ENCODE data around the gene DNAH6. TPM values are rescaled to one million over a fixed set of nuclear protein-coding genes. Genes with fewer than 3 reads are reported as not detected.

Gene DNAH6
- total RNA-seq, 1 experiment from 2014 or later: not detected

DNA sequence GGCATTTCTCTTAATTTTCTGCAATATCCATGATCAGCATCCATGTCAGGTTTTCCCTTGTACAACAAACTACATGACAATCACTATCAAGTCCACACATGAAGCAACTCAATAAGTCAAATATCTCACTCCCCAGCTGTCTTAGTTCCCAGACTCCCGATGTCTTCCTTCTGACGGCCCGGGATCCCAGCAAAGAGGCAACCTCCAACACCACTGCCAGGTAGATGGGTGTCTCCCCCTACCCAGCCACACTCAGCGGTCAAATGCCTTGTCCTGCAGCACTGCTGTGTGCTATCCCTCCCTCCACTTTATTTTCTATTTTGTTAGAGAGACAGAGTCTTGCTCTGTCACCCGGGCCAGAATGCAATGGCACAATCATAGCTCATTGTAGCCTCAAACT lies 341.3 kb downstream of the DNAH6 start:
- Histone ChIP-seq H3K27ac (ENCODE audit: low read length) (no peak overlapping the region), H3K9me2 (replicated peaks; ENCODE audit: low read length) (no peaks in the 10 kb centered on the region), H3K4me2 (ENCODE audit: low read length) (no peak overlapping the region), H3K27me3 (ENCODE audit: low read length) (no peaks in the 10 kb centered on the region), H3K9me3 (ENCODE audit: low read length) (no peaks in the 10 kb centered on the region), H3K9ac (ENCODE audit: low read length) (no peak overlapping the region), H4K20me1 (ENCODE audit: low read length) (no peaks in the 10 kb centered on the region), H3K79me2 (ENCODE audit: low read length) (no peaks in the 10 kb centered on the region), H2AFZ (ENCODE audit: low read length) (no peak overlapping the region), H3K4me1 (ENCODE audit: insufficient read depth, low read length) (no peaks in the 10 kb centered on the region), H3F3A (ENCODE audit: low read length, unreplicated experiment) (no peaks in the 10 kb centered on the region), H3K36me3 (ENCODE audit: low read depth, low read length) (no peaks in the 10 kb centered on the region), H3K4me3 (ENCODE audit: low read length) (no peak overlapping the region)
- intact Hi-C loops (cut with micrococcal nuclease): no loop called here
- DNase-seq: no peak
- BruUV-seq (replicated peaks): no TSS peak
- ATAC-seq: no peak
- POLR2A ChIA-PET (ENCODE audit: unreplicated experiment): no interaction called here
- CTCF ChIA-PET: no interaction called here
- TF ChIP-seq, protein P1, sequence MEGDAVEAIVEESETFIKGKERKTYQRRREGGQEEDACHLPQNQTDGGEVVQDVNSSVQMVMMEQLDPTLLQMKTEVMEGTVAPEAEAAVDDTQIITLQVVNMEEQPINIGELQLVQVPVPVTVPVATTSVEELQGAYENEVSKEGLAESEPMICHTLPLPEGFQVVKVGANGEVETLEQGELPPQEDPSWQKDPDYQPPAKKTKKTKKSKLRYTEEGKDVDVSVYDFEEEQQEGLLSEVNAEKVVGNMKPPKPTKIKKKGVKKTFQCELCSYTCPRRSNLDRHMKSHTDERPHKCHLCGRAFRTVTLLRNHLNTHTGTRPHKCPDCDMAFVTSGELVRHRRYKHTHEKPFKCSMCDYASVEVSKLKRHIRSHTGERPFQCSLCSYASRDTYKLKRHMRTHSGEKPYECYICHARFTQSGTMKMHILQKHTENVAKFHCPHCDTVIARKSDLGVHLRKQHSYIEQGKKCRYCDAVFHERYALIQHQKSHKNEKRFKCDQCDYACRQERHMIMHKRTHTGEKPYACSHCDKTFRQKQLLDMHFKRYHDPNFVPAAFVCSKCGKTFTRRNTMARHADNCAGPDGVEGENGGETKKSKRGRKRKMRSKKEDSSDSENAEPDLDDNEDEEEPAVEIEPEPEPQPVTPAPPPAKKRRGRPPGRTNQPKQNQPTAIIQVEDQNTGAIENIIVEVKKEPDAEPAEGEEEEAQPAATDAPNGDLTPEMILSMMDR (conservative IDR thresholded peaks at IDR 0.05; ENCODE audit: low read depth, low read length): no peak
- TF ChIP-seq EZH2 (IDR thresholded peaks at IDR 0.05; ENCODE audit: low read length, unreplicated experiment) (no peak), EZH2phosphoT487 (IDR thresholded peaks at IDR 0.05; ENCODE audit: borderline replicate concordance, low read length) (no peak)

DNA sequence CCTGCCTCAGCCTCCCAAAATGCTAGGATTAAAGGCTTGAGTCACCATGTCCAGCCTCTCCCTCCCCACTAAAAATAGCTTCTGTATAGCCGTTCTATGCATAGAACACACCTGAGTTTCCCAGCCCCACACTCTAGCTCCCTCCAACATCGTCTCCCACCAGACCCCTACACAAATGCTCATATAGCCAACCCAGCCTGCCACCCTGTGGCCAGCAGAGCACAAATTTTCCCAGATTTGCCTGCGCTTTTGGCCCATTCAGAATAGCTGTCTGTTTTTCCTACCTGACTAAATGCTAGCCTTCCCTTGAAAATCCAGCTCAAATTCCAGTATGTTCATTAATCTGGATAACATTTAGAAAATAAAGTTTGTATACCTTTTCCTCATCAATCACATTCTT lies 341.8 kb downstream of the DNAH6 start:
- no TSS peak for BruUV-seq (replicated peaks)
- no peaks in the 10 kb centered on the region for H3K27me3 ChIP-seq (ENCODE audit: low read length)
- no peaks in the 10 kb centered on the region for H3K9me2 ChIP-seq (replicated peaks; ENCODE audit: low read length)
- ATAC-seq (no peak), DNase-seq (no peak)
- H3F3A ChIP-seq (ENCODE audit: low read length, unreplicated experiment): no peaks in the 10 kb centered on the region
- H4K20me1 ChIP-seq (ENCODE audit: low read length): no peaks in the 10 kb centered on the region
- no peak overlapping the region for H3K4me2 ChIP-seq (ENCODE audit: low read length)
- intact Hi-C loops (cut with micrococcal nuclease): no loop called here
- TF ChIP-seq EZH2phosphoT487 (IDR thresholded peaks at IDR 0.05; ENCODE audit: borderline replicate concordance, low read length) (no peak), EZH2 (IDR thresholded peaks at IDR 0.05; ENCODE audit: low read length, unreplicated experiment) (no peak)
- TF ChIP-seq, protein P1 (conservative IDR thresholded peaks at IDR 0.05; ENCODE audit: low read depth, low read length): peak; percentile 52
- no peak overlapping the region for H3K4me3 ChIP-seq (ENCODE audit: low read length)
- ChIA-PET CTCF (no interaction called here), POLR2A (ENCODE audit: unreplicated experiment) (no interaction called here)
- no peaks in the 10 kb centered on the region for H3K79me2 ChIP-seq (ENCODE audit: low read length)
- H3K27ac ChIP-seq (ENCODE audit: low read length): no peak overlapping the region
- H3K9me3 ChIP-seq (ENCODE audit: low read length): no peaks in the 10 kb centered on the region
- H3K36me3 ChIP-seq (ENCODE audit: low read depth, low read length): no peaks in the 10 kb centered on the region
- no peaks in the 10 kb centered on the region for H3K4me1 ChIP-seq (ENCODE audit: insufficient read depth, low read length)
- no peak overlapping the region for H3K9ac ChIP-seq (ENCODE audit: low read length)
- H2AFZ ChIP-seq (ENCODE audit: low read length): no peak overlapping the region

DNA sequence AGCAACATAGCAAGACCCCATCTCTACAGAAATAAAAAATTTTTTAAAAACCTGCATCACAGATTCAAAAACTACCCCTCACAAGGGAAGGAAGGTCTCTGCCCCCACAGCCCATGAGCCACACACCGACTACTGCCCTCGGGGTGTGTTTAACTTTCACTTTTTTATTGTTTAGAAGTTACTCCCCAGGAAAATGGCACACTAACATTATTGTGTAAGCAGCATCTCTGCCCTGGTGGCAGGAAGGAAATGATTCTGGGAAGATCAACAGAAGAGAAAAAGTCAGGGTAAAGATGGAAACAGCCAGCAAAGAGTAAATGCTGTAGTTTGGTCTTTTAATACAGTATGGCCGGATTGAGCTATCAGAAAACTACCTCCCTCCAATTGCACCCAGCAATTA lies 342.6 kb downstream of the DNAH6 start:
- CTCF ChIA-PET: no interaction called here
- ATAC-seq: no peak
- DNase-seq: no peak
- no TSS peak for BruUV-seq (replicated peaks)
- no peaks in the 10 kb centered on the region for H3K36me3 ChIP-seq (ENCODE audit: low read depth, low read length)
- H2AFZ ChIP-seq (ENCODE audit: low read length): no peak overlapping the region
- H3K9me2 ChIP-seq (replicated peaks; ENCODE audit: low read length): no peaks in the 10 kb centered on the region
- no peaks in the 10 kb centered on the region for H3K4me1 ChIP-seq (ENCODE audit: insufficient read depth, low read length)
- H4K20me1 ChIP-seq (ENCODE audit: low read length): no peaks in the 10 kb centered on the region
- intact Hi-C loops (cut with micrococcal nuclease): no loop called here
- H3K9me3 ChIP-seq (ENCODE audit: low read length): no peaks in the 10 kb centered on the region
- H3F3A ChIP-seq (ENCODE audit: low read length, unreplicated experiment): no peaks in the 10 kb centered on the region
- no peaks in the 10 kb centered on the region for H3K27me3 ChIP-seq (ENCODE audit: low read length)
- no peaks in the 10 kb centered on the region for H3K79me2 ChIP-seq (ENCODE audit: low read length)
- H3K27ac ChIP-seq (ENCODE audit: low read length): no peak overlapping the region
- no peak overlapping the region for H3K4me2 ChIP-seq (ENCODE audit: low read length)
- TF ChIP-seq, protein P1 (conservative IDR thresholded peaks at IDR 0.05; ENCODE audit: low read depth, low read length): no peak
- no peak for TF ChIP-seq EZH2 (IDR thresholded peaks at IDR 0.05; ENCODE audit: low read length, unreplicated experiment)
- no peak for TF ChIP-seq EZH2phosphoT487 (IDR thresholded peaks at IDR 0.05; ENCODE audit: borderline replicate concordance, low read length)
- POLR2A ChIA-PET (ENCODE audit: unreplicated experiment): no interaction called here
- no peak overlapping the region for H3K4me3 ChIP-seq (ENCODE audit: low read length)
- H3K9ac ChIP-seq (ENCODE audit: low read length): no peak overlapping the region
